HEK293 (cell line): ENCODE results near the gene CCND1.

Experiments used
- BCL11B ChIP-seq: fragments of 450-650 bp; formaldehyde crosslinking; IDR thresholded peaks from 2 replicates; pipeline ENCODE4 v1.5.1; 2016; ENCODE audit warnings: low read depth, missing biosample characterization, missing genetic modification characterization
- CTCF ChIP-seq: fragments of 450-650 bp; formaldehyde crosslinking; IDR thresholded peaks from 2 replicates; pipeline ENCODE4 v1.5.1; 2016; ENCODE audit warnings: missing biosample characterization, missing genetic modification characterization
- PBX3 ChIP-seq: sonication (generic); formaldehyde crosslinking; IDR thresholded peaks from 2 replicates; pipeline ENCODE4 v1.8.1; 2022; ENCODE audit warnings: mild to moderate bottlenecking, moderate library complexity, missing genetic modification reagents
- TCF7L2 ChIP-seq: IDR thresholded peaks from 2 replicates; pipeline ENCODE4 v1.6.1; 2011; ENCODE audit warnings: low read depth, mild to moderate bottlenecking, inconsistent platforms, low read length, moderate library complexity, borderline replicate concordance
- ZBTB44 ChIP-seq: fragments of 450-650 bp; IDR thresholded peaks from 2 replicates; pipeline ENCODE4 v1.5.1; 2018; ENCODE audit warnings: missing biosample characterization, mild to moderate bottlenecking, missing genetic modification characterization
- ZNF747 ChIP-seq: fragments of 450-650 bp; formaldehyde crosslinking; IDR thresholded peaks from 2 replicates; pipeline ENCODE4 v1.5.1; 2016; ENCODE audit warnings: missing biosample characterization, missing genetic modification characterization
- ZNF777 ChIP-seq: fragments of 450-650 bp; formaldehyde crosslinking; IDR thresholded peaks from 2 replicates; pipeline ENCODE4 v1.5.1; 2017; ENCODE audit warnings: missing biosample characterization, missing genetic modification characterization, borderline replicate concordance

- TF ChIP-seq CTCF (tag by site-specific recombination) (no peak), ZNF777 (tag by site-specific recombination) (no peak), TCF7L2 (no peak), PBX3 (CRISPR knock-in tag) (no peak), BCL11B (tag by site-specific recombination) (no peak), ZNF747 (tag by site-specific recombination) (no peak), ZBTB44 (tag by site-specific recombination) (no peak)
These were observed 26.9 kb upstream of the CCND1 start for GRCh38 chr11:69614085-69614484.
